ENCODE results near the gene NLN. TPM values are rescaled to one million over a fixed set of nuclear protein-coding genes. Genes with fewer than 3 reads are reported as not detected.

The NLN gene
- total and polyA plus RNA-seq, 7 experiments from 2014 or later: 2.5 to 11.9 (median 3.6) TPM

GRCh38 chr5:65695162-65695755 is 26.7 kb upstream of the NLN start:
- Histone ChIP-seq H3K36me3 (ENCODE audit: control insufficient read depth in 2 of 3, insufficient read depth in 3 of 3, low read length in 3 of 3) (peaks cover 4 to 66% (median 10%) of the 10 kb centered on the region in 3 experiments), H3K27ac (ENCODE audit: low read depth, low read length) (no peak overlapping the region), H3K4me3 (ENCODE audit: low read length) (no peak overlapping the region), H3K9me3 (ENCODE audit: control insufficient read depth in 2 of 3, low read length in 3 of 3) (no peaks in the 10 kb centered on the region), H3K4me1 (ENCODE audit: control insufficient read depth in 2 of 2, insufficient read depth in 2 of 2, low read length in 2 of 2) (no peaks in the 10 kb centered on the region), H3K27me3 (ENCODE audit: control insufficient read depth in 2 of 2, insufficient read depth in 2 of 2, low read length in 2 of 2) (no peaks in the 10 kb centered on the region)
- POLR2A ChIA-PET: no interaction called here
- peaks cover 15 to 50% (median 41%) of the 10 kb centered on the region in 5 donors for H3K36me3 Mint-ChIP-seq
- H3K27ac Mint-ChIP-seq: no peak overlapping the region
- no peaks in the 10 kb centered on the region for H3K9me3 Mint-ChIP-seq
- peaks cover 0 to 29% (median 28%) of the 10 kb centered on the region in 7 donors for H3K4me1 Mint-ChIP-seq
- DNase-seq: no peak
- no peak overlapping the region for H3K4me3 Mint-ChIP-seq
- intact Hi-C loops (cut with micrococcal nuclease): no loop called here
- H3K27me3 Mint-ChIP-seq: no peaks in the 10 kb centered on the region
- no peak for ATAC-seq
- CTCF ChIA-PET: no interaction called here

GRCh38 chr5:65695896-65696295 is 26.1 kb upstream of the NLN start:
- Mint-ChIP-seq H3K27ac (no peak overlapping the region), H3K36me3 (peaks cover 12 to 47% (median 35%) of the 10 kb centered on the region in 5 donors), H3K9me3 (no peaks in the 10 kb centered on the region), H3K4me1 (peaks cover 0 to 26% (median 22%) of the 10 kb centered on the region in 7 donors), H3K27me3 (no peaks in the 10 kb centered on the region), H3K4me3 (no peak overlapping the region)
- POLR2A ChIA-PET: no interaction called here
- Histone ChIP-seq H3K4me1 (ENCODE audit: control insufficient read depth in 2 of 2, insufficient read depth in 2 of 2, low read length in 2 of 2) (no peaks in the 10 kb centered on the region), H3K27ac (ENCODE audit: low read depth, low read length) (no peak overlapping the region), H3K27me3 (ENCODE audit: control insufficient read depth in 2 of 2, insufficient read depth in 2 of 2, low read length in 2 of 2) (no peaks in the 10 kb centered on the region), H3K36me3 (ENCODE audit: control insufficient read depth in 2 of 3, insufficient read depth in 3 of 3, low read length in 3 of 3) (peaks cover 4 to 61% (median 10%) of the 10 kb centered on the region in 3 experiments), H3K4me3 (ENCODE audit: low read length) (no peak overlapping the region), H3K9me3 (ENCODE audit: control insufficient read depth in 2 of 3, low read length in 3 of 3) (no peaks in the 10 kb centered on the region)
- CTCF ChIA-PET: no interaction called here
- intact Hi-C loops (cut with micrococcal nuclease): no loop called here
- no peak for ATAC-seq
- no peak for DNase-seq

GRCh38 chr5:65696892-65697291 is 25.1 kb upstream of the NLN start:
- H3K36me3 ChIP-seq (ENCODE audit: control insufficient read depth in 2 of 3, insufficient read depth in 3 of 3, low read length in 3 of 3): peaks cover 4 to 64% (median 10%) of the 10 kb centered on the region in 3 experiments
- Mint-ChIP-seq H3K27ac (no peak overlapping the region), H3K36me3 (peaks cover 10 to 45% (median 33%) of the 10 kb centered on the region in 5 donors), H3K27me3 (no peaks in the 10 kb centered on the region), H3K4me1 (peaks cover 0 to 23% (median 20%) of the 10 kb centered on the region in 7 donors), H3K4me3 (no peak overlapping the region), H3K9me3 (no peaks in the 10 kb centered on the region)
- CTCF ChIA-PET: no interaction called here
- H3K4me3 ChIP-seq (ENCODE audit: low read length): no peak overlapping the region
- H3K27ac ChIP-seq (ENCODE audit: low read depth, low read length): no peak overlapping the region
- H3K4me1 ChIP-seq (ENCODE audit: control insufficient read depth in 2 of 2, insufficient read depth in 2 of 2, low read length in 2 of 2): no peaks in the 10 kb centered on the region
- no peak for DNase-seq
- no peaks in the 10 kb centered on the region for H3K9me3 ChIP-seq (ENCODE audit: control insufficient read depth in 2 of 3, low read length in 3 of 3)
- no peak for ATAC-seq
- POLR2A ChIA-PET: no interaction called here
- intact Hi-C loops (cut with micrococcal nuclease): no loop called here
- no peaks in the 10 kb centered on the region for H3K27me3 ChIP-seq (ENCODE audit: control insufficient read depth in 2 of 2, insufficient read depth in 2 of 2, low read length in 2 of 2)

- H3K9me3 Mint-ChIP-seq: no peaks in the 10 kb centered on the region
- Histone ChIP-seq H3K4me1 (ENCODE audit: control insufficient read depth in 2 of 2, insufficient read depth in 2 of 2, low read length in 2 of 2) (no peaks in the 10 kb centered on the region), H3K9me3 (ENCODE audit: control insufficient read depth in 2 of 3, low read length in 3 of 3) (no peaks in the 10 kb centered on the region), H3K27me3 (ENCODE audit: control insufficient read depth in 2 of 2, insufficient read depth in 2 of 2, low read length in 2 of 2) (no peaks in the 10 kb centered on the region), H3K36me3 (ENCODE audit: control insufficient read depth in 2 of 3, insufficient read depth in 3 of 3, low read length in 3 of 3) (peaks cover 11 to 58% (median 15%) of the 10 kb centered on the region in 3 experiments), H3K27ac (ENCODE audit: low read depth, low read length) (no peak overlapping the region), H3K4me3 (ENCODE audit: low read length) (no peak overlapping the region)
- no peak overlapping the region for H3K4me3 Mint-ChIP-seq
- DNase-seq (no peak), ATAC-seq (no peak)
- H3K4me1 Mint-ChIP-seq: peaks cover 0 to 28% (median 15%) of the 10 kb centered on the region in 7 donors
- no peaks in the 10 kb centered on the region for H3K27me3 Mint-ChIP-seq
- H3K36me3 Mint-ChIP-seq: peaks cover 10 to 44% (median 36%) of the 10 kb centered on the region in 5 donors
- intact Hi-C loops (cut with micrococcal nuclease): no loop called here
- H3K27ac Mint-ChIP-seq: no peak overlapping the region
- POLR2A ChIA-PET: no interaction called here
- CTCF ChIA-PET: no interaction called here
These were observed 22.7 kb upstream of the NLN start for GRCh38 chr5:65699338-65699737.

- H3K9me3 ChIP-seq (ENCODE audit: control insufficient read depth in 2 of 3, low read length in 3 of 3): no peaks in the 10 kb centered on the region
- no peaks in the 10 kb centered on the region for H3K27me3 ChIP-seq (ENCODE audit: control insufficient read depth in 2 of 2, insufficient read depth in 2 of 2, low read length in 2 of 2)
- intact Hi-C loops (cut with micrococcal nuclease): no loop called here
- no peak overlapping the region for H3K4me3 ChIP-seq (ENCODE audit: low read length)
- no peaks in the 10 kb centered on the region for H3K4me1 ChIP-seq (ENCODE audit: control insufficient read depth in 2 of 2, insufficient read depth in 2 of 2, low read length in 2 of 2)
- peaks cover 11 to 53% (median 15%) of the 10 kb centered on the region in 3 experiments for H3K36me3 ChIP-seq (ENCODE audit: control insufficient read depth in 2 of 3, insufficient read depth in 3 of 3, low read length in 3 of 3)
- DNase-seq: no peak
- no peaks in the 10 kb centered on the region for H3K27me3 Mint-ChIP-seq
- CTCF ChIA-PET: no interaction called here
- H3K27ac Mint-ChIP-seq: peak overlapping the region in 1 of 9 donors; percentile 15
- no peak for ATAC-seq
- peaks cover 10 to 49% (median 44%) of the 10 kb centered on the region in 5 donors for H3K36me3 Mint-ChIP-seq
- POLR2A ChIA-PET: no interaction called here
- peaks cover 0 to 33% (median 19%) of the 10 kb centered on the region in 7 donors for H3K4me1 Mint-ChIP-seq
- no peak overlapping the region for H3K4me3 Mint-ChIP-seq
- no peak overlapping the region for H3K27ac ChIP-seq (ENCODE audit: low read depth, low read length)
- H3K9me3 Mint-ChIP-seq: no peaks in the 10 kb centered on the region
These were observed 20.0 kb upstream of the NLN start for GRCh38 chr5:65702036-65702435.

GRCh38 chr5:65704621-65705239 is 17.3 kb upstream of the NLN start:
- Mint-ChIP-seq H3K27ac (peak overlapping the region in 3 of 9 donors; percentile 1 to 11 (median 5)), H3K27me3 (no peaks in the 10 kb centered on the region), H3K4me3 (no peak overlapping the region), H3K9me3 (no peaks in the 10 kb centered on the region), H3K36me3 (peaks cover 4 to 37% (median 32%) of the 10 kb centered on the region in 5 donors), H3K4me1 (peaks cover 0 to 21% (median 11%) of the 10 kb centered on the region in 7 donors)
- intact Hi-C loops (cut with micrococcal nuclease): no loop called here
- Histone ChIP-seq H3K4me1 (ENCODE audit: control insufficient read depth in 2 of 2, insufficient read depth in 2 of 2, low read length in 2 of 2) (no peaks in the 10 kb centered on the region), H3K9me3 (ENCODE audit: control insufficient read depth in 2 of 3, low read length in 3 of 3) (no peaks in the 10 kb centered on the region), H3K27ac (ENCODE audit: low read depth, low read length) (no peak overlapping the region), H3K27me3 (ENCODE audit: control insufficient read depth in 2 of 2, insufficient read depth in 2 of 2, low read length in 2 of 2) (no peaks in the 10 kb centered on the region), H3K36me3 (ENCODE audit: control insufficient read depth in 2 of 3, insufficient read depth in 3 of 3, low read length in 3 of 3) (peaks cover 5 to 58% (median 11%) of the 10 kb centered on the region in 3 experiments), H3K4me3 (ENCODE audit: low read length) (no peak overlapping the region)
- ATAC-seq (no peak), DNase-seq (no peak)
- ChIA-PET CTCF (interaction anchor here (0.6 kb wide), 1 partner anchor 45 kb away, joined by 3 read pairs; no protein-coding TSS in a partner anchor), POLR2A (interaction anchor here (0.5 to 2.0 kb wide), 6 partner anchors 8 to 24 kb away, joined by 3 to 7 read pairs (median 4); partner anchors contain the start of genes NLN and SGTB)
